HepG2 (cell line): ENCODE data around the gene PDIA5. TPM values are rescaled to one million over a fixed set of nuclear protein-coding genes. Genes with fewer than 3 reads are reported as not detected.
A peak's percentile ranks its signal among the peaks of the same experiment; 100 is the strongest.

Experiments
- ATRX ChIP-seq: sonication (generic); formaldehyde crosslinking; IDR thresholded peaks from 2 replicates; pipeline ENCODE4 v1.4.0; 2020; ENCODE audit warnings: missing genetic modification reagents, borderline replicate concordance
- BORCS8-MEF2B ChIP-seq: sonication (generic); formaldehyde crosslinking; IDR thresholded peaks from 2 replicates; pipeline ENCODE4 v1.8.0; 2022; ENCODE audit warnings: mild to moderate bottlenecking, missing genetic modification reagents
- HNRNPH1 ChIP-seq: fragments of 200-400 bp; formaldehyde crosslinking; optimal IDR thresholded peaks from 2 replicates; pipeline ENCODE3; 2017; ENCODE audit warnings: mild to moderate bottlenecking, low read depth, low read length
- HOXA9 ChIP-seq: sonication (generic); formaldehyde crosslinking; IDR thresholded peaks from 2 replicates; pipeline ENCODE4 v1.8.1; 2022; ENCODE audit warnings: missing genetic modification reagents, mild to moderate bottlenecking, moderate library complexity, borderline replicate concordance
- ISL2 ChIP-seq: sonication (generic); formaldehyde crosslinking; IDR thresholded peaks from 2 replicates; pipeline ENCODE4 v1.5.0; 2020; ENCODE audit warnings: missing genetic modification reagents
- KAT2B ChIP-seq: fragments of 150-350 bp; IDR thresholded peaks from 2 replicates; pipeline ENCODE4 v1.6.1; 2014; ENCODE audit warnings: low read depth, low read length, borderline replicate concordance
- KLF6 ChIP-seq: IDR thresholded peaks from 2 replicates; pipeline ENCODE4 v1.8.0; 2016; ENCODE audit warnings: missing biosample characterization, missing genetic modification reagents
- KLF9 ChIP-seq: IDR thresholded peaks from 2 replicates; pipeline ENCODE4 v1.6.1; 2016; ENCODE audit warnings: low read depth
- NR2F1 ChIP-seq, 2 experiments: fragments of 450-650 bp in 1 of 2; formaldehyde crosslinking in 1 of 2; IDR thresholded peaks; 2 replicates each; pipeline versions ENCODE4 v1.5.0 to v1.6.1; 2016 to 2020; ENCODE audit warnings: mild to moderate bottlenecking in 1 of 2, missing compliant biosample characterization in 1 of 2, missing genetic modification reagents in 1 of 2, moderate library complexity in 1 of 2
- SP140L ChIP-seq: sonication (generic); formaldehyde crosslinking; IDR thresholded peaks from 2 replicates; pipeline ENCODE4 v1.4.0; 2020; ENCODE audit warnings: missing genetic modification reagents, borderline replicate concordance
- TBL1XR1 ChIP-seq: fragments of 150-350 bp; IDR thresholded peaks from 2 replicates; pipeline ENCODE4 v1.6.1; 2014; ENCODE audit warnings: borderline replicate concordance, low read length; ENCODE audit not compliant: partially characterized antibody
- TBX2 ChIP-seq: sonication (generic); formaldehyde crosslinking; IDR thresholded peaks from 2 replicates; pipeline ENCODE4 v1.5.0; 2020; ENCODE audit warnings: missing genetic modification reagents, mild to moderate bottlenecking, borderline replicate concordance
- ZMYM2 ChIP-seq: sonication (generic); formaldehyde crosslinking; IDR thresholded peaks from 2 replicates; pipeline ENCODE4 v1.8.0; 2022; ENCODE audit warnings: mild to moderate bottlenecking, missing genetic modification reagents
- ZNF18 ChIP-seq: sonication (generic); formaldehyde crosslinking; IDR thresholded peaks from 2 replicates; pipeline ENCODE4 v1.8.0; 2022; ENCODE audit warnings: mild to moderate bottlenecking, missing genetic modification reagents; ENCODE audit not compliant: insufficient replicate concordance
- ZNF24 ChIP-seq: fragments of 450-650 bp; IDR thresholded peaks from 2 replicates; pipeline ENCODE4 v1.6.1; 2017; ENCODE audit warnings: antibody characterized with exemption, mild to moderate bottlenecking
- ZNF280B ChIP-seq: sonication (generic); formaldehyde crosslinking; IDR thresholded peaks from 2 replicates; pipeline ENCODE4 v1.5.0; 2020; ENCODE audit warnings: missing genetic modification reagents, mild to moderate bottlenecking, borderline replicate concordance
- ZNF317 ChIP-seq: sonication (generic); formaldehyde crosslinking; IDR thresholded peaks from 2 replicates; pipeline ENCODE4 v1.5.0; 2020; ENCODE audit warnings: mild to moderate bottlenecking, missing genetic modification reagents
- ZNF33A ChIP-seq: sonication (generic); formaldehyde crosslinking; IDR thresholded peaks from 2 replicates; pipeline ENCODE4 v1.5.1; 2020; ENCODE audit warnings: missing genetic modification reagents, mild to moderate bottlenecking, moderate library complexity, borderline replicate concordance
- ZNF530 ChIP-seq: sonication (generic); formaldehyde crosslinking; IDR thresholded peaks from 2 replicates; pipeline ENCODE4 v1.5.0; 2020; ENCODE audit warnings: low read depth, mild to moderate bottlenecking, missing genetic modification reagents
- ZNF569 ChIP-seq: sonication (generic); formaldehyde crosslinking; IDR thresholded peaks from 2 replicates; pipeline ENCODE4 v1.5.0; 2020; ENCODE audit warnings: mild to moderate bottlenecking, missing genetic modification reagents, moderate library complexity, borderline replicate concordance
- ZNF574 ChIP-seq: sonication (generic); formaldehyde crosslinking; IDR thresholded peaks from 2 replicates; pipeline ENCODE4 v1.4.0; 2020; ENCODE audit warnings: missing genetic modification reagents
- ZNF615 ChIP-seq: sonication (generic); formaldehyde crosslinking; IDR thresholded peaks from 2 replicates; pipeline ENCODE4 v1.5.0; 2020; ENCODE audit warnings: mild to moderate bottlenecking, missing genetic modification reagents, borderline replicate concordance
- ZNF7 ChIP-seq: IDR thresholded peaks from 2 replicates; pipeline ENCODE4 v1.6.1; 2016; ENCODE audit warnings: missing biosample characterization, missing genetic modification reagents
- polyA plus RNA-seq, 8 experiments: library from polyadenylated mRNA; depleted of rRNA in 3 of 8; stranded (reverse) in 7 of 8; unstranded in 1 of 8; fragments of >200 nt; fragmentation: Illumina TruSeq in 4 of 8; extraction: Trizol in 4 of 8; gene quantifications; 2 replicates each; pipeline versions ENCODE4 v1.2.1 to v1.2.3, GENCODE V29; 2011 to 2016; ENCODE audit warnings: low read depth in 4 of 8, missing spikeins in 1 of 8, mixed read lengths in 1 of 8; ENCODE audit not compliant: insufficient read depth in 1 of 8
- total RNA-seq, 5 experiments: library from RNA; depleted of rRNA; stranded (reverse); fragments of >200 nt; fragmentation: Illumina TruSeq; extraction: Trizol; gene quantifications; 2 replicates each; pipeline ENCODE4 v1.2.3, GENCODE V29; 2016; ENCODE audit warnings: low read depth in 1 of 5
- TF ChIP-seq, protein P1 (sequence below): sonication (generic); formaldehyde crosslinking; IDR thresholded peaks from 2 replicates; pipeline ENCODE4 v1.4.0; 2020; ENCODE audit warnings: mild to moderate bottlenecking, missing genetic modification reagents, borderline replicate concordance

The PDIA5 gene
- total and polyA plus RNA-seq, 2 of the 13 experiments (the other 11 are each of a cell fraction or from before 2014, with no cell fraction given) = 51.3 to 74.3 TPM

- TF ChIP-seq ZNF280B (CRISPR knock-in tag) (no peak), TBL1XR1 (no peak), KLF6 (CRISPR knock-in tag) (no peak), KAT2B (no peak), ZNF317 (CRISPR knock-in tag) (peak; percentile 45; the same call in 1 of the 2 replicates), ISL2 (peak; percentile 39; the same call in 1 of the 2 replicates), ZNF18 (CRISPR knock-in tag) (no peak), ZNF7 (CRISPR knock-in tag) (no peak), ZNF33A (CRISPR knock-in tag) (no peak), BORCS8-MEF2B (CRISPR knock-in tag) (no peak), HNRNPH1 (no peak), SP140L (CRISPR knock-in tag) (no peak), HOXA9 (no peak), ZMYM2 (CRISPR knock-in tag) (no peak), TBX2 (CRISPR knock-in tag) (no peak), ZNF615 (CRISPR knock-in tag) (no peak), ZNF574 (CRISPR knock-in tag) (no peak), KLF9 (no peak), ZNF24 (no peak), ZNF530 (no peak), ZNF569 (no peak), NR2F1 (CRISPR knock-in tag; IDR thresholded peaks at IDR 0.05) (peak in 1 of 2 experiments; percentile 55; a peak in 1 of 4 replicates), ATRX (no peak)
- TF ChIP-seq, protein P1, sequence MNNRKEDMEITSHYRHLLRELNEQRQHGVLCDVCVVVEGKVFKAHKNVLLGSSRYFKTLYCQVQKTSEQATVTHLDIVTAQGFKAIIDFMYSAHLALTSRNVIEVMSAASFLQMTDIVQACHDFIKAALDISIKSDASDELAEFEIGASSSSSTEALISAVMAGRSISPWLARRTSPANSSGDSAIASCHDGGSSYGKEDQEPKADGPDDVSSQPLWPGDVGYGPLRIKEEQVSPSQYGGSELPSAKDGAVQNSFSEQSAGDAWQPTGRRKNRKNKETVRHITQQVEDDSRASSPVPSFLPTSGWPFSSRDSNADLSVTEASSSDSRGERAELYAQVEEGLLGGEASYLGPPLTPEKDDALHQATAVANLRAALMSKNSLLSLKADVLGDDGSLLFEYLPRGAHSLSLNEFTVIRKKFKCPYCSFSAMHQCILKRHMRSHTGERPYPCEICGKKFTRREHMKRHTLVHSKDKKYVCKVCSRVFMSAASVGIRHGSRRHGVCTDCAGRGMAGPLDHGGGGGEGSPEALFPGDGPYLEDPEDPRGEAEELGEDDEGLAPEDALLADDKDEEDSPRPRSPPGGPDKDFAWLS (CRISPR knock-in tag) = no peak
Measured at GRCh38 chr3:123084738-123085237, 18.0 kb downstream of the PDIA5 start (continued).
